ENCODE measurements around the gene PLA2G2A. TPM values are rescaled to one million over a fixed set of nuclear protein-coding genes. Genes with fewer than 3 reads are reported as not detected.
"Not testable (repeated sequence)": the region's sequence is repeated elsewhere in the genome, so short reads cannot be mapped to it uniquely, and the experiment has no call there.

Gene PLA2G2A
- total RNA-seq, 1 donor from 2014 or later: 154 TPM

DNA sequence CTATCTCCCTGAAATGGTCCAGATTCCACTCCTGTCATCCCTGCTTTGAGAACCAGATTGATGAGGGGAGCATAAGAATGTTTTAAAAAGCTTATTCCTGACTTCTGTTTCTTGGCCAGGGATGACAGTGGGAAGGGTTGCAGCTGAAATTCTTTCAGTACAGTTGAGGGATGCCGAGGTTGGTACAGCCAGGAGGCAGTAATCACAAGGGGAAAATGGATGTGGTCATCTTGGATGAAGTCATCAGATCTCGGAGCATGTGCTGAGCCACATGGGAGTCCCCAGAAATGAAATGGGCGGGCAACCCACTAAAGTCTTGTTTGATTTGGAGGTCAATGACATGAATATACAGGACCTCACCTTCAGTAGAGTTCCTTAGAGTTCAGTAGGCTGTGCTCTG is 37.3 kb downstream of the PLA2G2A start:
- no peak for ATAC-seq (ENCODE audit: poor library complexity)
- intact Hi-C loops (cut with DNase I): no loop called here
- no peak for DNase-seq

DNA sequence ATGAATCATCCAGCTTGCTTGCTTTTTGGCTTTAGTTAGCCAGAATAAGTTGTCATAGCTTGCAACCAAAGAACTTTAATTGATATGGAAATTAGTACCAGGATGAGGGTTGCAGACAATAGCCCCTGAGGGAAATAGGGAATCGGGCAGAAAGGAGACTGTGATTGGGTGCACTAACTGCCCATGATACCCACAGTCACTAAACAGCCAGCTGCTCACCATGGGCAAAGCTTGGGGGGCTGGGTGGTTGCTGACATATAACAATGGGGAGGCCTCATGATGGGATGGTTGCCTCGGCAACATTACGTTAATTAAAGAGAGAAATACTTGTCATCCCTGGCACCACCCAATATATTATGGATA is 38.2 kb downstream of the PLA2G2A start:
- intact Hi-C loops (cut with DNase I): no loop called here
- no peak for ATAC-seq (ENCODE audit: poor library complexity)

DNA sequence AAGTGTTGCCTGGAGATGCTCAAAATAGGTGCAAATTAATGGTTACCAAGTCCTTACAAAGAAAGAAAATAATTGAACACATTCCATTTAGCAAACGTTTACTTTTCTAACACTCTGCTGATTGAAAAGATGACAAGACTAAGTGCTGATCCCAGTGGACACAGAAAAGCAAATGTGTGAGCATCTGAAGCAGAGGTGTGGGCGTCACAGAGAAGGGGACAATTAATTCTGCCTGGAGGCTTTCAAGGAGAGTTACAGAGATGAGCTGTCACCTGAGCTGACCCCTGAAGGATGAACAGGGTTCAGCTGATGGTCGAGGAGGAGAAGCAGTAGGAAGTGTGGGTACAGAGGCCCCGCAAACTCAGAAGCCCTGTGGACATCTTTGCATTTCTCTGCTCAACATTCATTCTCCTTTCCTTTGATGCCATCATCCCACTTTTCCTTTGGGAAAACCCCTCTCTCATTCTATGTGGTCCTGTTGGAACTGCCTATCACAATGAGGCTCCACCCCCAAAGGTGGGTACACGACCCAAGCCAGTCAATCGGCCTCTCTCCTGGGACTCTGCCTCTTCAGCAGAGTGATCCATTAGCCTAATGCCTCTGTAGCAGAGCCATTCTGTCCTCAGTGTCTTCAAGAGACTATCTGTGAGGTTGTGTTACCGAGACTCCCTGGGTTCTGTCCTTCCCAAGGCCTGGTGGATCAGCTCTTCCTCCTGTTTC is 38.8 kb downstream of the PLA2G2A start:
- DNase-seq: no peak
- intact Hi-C loops (cut with DNase I): no loop called here
- no peak for ATAC-seq (ENCODE audit: poor library complexity)

More for the DNA sequence above, 38.2 kb downstream of the PLA2G2A start:
- DNase-seq: no peak

DNA sequence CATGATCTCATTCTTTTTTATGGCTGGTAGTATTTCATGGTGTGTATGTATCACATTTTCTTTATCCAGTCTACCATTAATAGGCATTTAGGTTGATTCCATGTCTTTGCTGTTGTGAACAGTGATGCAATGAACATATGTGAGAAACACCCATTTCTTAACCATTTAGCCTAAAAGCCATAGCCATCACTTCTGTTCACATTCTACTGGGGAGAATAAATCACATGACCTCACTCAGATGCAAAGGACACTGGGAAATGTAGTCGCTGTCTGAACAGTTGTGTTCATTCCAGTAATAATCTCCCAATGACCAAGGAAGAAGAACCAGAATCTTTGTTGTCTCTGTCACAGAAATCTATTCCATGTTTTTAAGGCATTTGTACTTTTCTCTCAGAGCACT is 40.9 kb downstream of the PLA2G2A start:
- intact Hi-C loops (cut with DNase I): no loop called here
- DNase-seq: no peak
- ATAC-seq (ENCODE audit: poor library complexity): no peak

DNA sequence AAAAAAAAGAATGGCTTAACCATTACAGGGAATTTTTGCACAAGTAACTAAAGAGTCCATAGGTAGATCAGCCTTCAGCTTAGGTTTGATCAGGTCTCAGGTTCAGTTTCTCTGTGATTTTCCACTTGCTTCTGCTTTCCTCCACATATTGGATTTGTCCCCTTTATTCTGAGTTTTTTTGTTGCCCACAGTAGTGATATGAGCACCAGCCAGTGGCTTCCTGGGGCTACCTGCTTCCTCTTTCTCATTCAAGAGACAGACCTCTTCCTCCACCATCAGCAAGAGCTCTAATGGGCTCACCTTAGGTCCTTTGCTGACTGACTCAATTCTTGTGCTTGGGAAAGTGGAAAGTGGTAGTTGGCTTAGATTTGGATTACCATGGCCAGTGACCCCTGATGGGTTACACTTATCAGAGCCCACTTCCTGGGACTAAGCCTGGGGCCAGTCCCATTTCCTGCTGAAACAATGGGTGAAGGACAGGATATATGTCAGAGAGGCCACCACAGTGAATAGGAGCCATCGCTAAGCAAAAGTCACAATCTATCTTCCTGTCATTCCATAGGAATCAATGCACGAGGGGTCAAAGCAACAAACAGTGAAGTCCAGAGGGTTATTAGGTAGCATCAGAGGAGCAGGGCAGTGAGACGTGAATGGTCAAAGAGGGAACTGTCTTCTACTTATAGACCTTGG is 43.2 kb downstream of the PLA2G2A start:
- intact Hi-C loops (cut with DNase I): no loop called here
- ATAC-seq (ENCODE audit: poor library complexity) (no peak), DNase-seq (no peak)

DNA sequence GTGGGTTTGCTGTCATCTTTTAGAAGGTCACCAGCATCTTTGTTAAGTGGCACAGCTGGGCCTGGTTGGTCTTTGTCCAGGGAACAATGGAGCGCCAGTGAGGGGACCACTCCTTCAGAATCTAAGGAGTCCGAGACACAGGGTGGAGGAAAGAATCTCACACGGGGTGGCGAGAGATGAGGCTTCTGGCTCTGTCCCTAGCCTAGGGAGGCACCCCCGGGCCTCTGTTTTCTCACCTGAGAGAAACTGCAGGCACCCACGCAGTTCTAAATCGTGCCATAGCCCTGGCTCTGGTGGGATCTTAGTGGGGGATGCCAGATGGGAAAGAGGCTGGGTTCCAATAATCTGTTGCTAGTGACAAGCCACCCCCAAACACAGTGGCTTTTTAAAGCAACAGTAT is 45.1 kb downstream of the PLA2G2A start:
- ATAC-seq (ENCODE audit: poor library complexity): no peak
- no peak for DNase-seq
- intact Hi-C loops (cut with DNase I): no loop called here

DNA sequence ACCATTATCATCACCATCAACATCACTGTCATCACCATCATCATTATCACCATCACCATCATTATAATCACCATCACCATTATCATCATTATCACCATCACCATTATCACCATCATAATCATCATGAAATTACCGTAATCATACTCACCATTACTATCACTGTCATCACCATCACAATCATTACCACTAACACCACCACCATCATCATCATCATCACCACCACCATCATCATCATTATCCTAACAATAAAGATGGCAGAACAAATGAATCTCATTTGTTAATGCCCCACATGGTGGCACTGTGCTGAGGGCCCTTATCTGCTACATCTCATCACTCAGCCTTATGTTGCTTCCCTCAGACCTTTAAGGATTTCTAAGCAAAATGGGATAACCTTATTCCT is 46.6 kb downstream of the PLA2G2A start:
- ATAC-seq (ENCODE audit: poor library complexity) (no peak), DNase-seq (no peak)
- intact Hi-C loops (cut with DNase I): no loop called here

DNA sequence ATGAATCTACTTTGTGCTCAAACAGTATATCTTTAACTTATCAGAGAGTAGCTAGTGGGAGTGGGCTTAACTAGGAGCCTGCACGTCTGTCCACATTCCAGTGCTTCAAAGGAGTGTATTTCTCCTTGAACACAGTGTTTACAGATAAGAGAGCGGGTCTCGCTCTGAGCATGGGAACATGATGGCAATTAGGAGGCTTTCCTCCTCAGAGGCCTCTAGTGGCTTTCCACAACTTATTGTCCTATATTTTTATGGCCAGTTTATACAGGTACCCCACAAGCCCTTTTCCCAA is 52.3 kb downstream of the PLA2G2A start:
- ATAC-seq (ENCODE audit: poor library complexity); DNase-seq; intact Hi-C loops (cut with DNase I): not testable (repeated sequence)

DNA sequence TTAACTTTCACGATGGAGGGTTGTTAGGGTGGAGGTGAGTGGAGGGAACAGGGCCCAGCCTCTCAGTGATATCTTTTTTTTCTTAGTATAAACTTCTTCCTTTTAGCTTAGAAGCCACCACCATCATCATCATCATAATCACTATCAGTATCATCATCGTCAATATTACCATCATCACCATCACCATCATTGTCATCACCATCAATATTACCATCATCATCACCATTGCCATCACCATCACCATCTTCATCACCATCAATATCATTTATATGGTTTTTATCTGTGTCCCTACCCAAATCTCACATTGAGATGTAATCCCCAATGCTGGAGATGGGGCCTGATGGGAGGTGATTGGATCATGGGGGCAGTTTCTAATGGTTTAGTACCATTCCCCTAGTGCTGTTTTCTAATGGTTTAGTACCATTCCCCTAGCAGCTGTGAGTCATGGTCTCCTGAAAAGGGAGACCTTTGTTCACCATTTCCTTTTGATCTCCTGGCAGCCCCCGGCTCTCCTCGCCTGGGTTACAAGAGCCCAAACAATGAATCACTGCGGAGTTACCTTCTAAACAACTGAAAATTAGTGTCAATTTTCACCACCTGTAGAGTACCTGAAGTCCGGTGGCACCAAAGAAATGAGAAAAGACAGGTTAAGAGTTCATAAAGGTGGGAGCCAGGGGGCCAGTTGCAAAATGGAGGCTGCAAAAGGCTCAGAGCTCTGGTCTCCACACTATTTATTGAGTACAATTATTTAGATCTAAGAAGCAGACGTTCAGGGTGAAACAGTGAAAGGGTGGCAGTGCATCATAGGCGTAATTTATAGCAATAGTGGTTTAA is 52.9 kb downstream of the PLA2G2A start:
- ATAC-seq (ENCODE audit: poor library complexity) (no peak), DNase-seq (no peak)
- intact Hi-C loops (cut with DNase I): no loop called here

Other genes starting within 250 kb of the PLA2G2A start
- 8.1 TPM for gene TMCO4, start 179.7 kb downstream of the PLA2G2A start, total RNA-seq
- not detected for gene RNF186, start 164.3 kb downstream of the PLA2G2A start, total RNA-seq
- 3.0 TPM for gene OTUD3, start 97.2 kb downstream of the PLA2G2A start, total RNA-seq
- gene PLA2G2E, start 56.0 kb downstream of the PLA2G2A start, total RNA-seq: not detected
- 56.7 TPM for gene PLA2G5, start 90.6 kb upstream of the PLA2G2A start, total RNA-seq
- gene PLA2G2D, start 139.9 kb upstream of the PLA2G2A start, total RNA-seq: not detected
- gene PLA2G2F, start 159.7 kb upstream of the PLA2G2A start, total RNA-seq: not detected
- gene UBXN10, start 206.5 kb upstream of the PLA2G2A start, total RNA-seq: 2.2 TPM
- gene PLA2G2C, start 206.9 kb upstream of the PLA2G2A start, total RNA-seq: not detected

All from Right ventricle myocardium superior (tissue), 1 donor.